Fibroblast of skin of abdomen (primary cell): ENCODE data around the gene KIF7.

Experiments used
- DNase-seq: peaks from one replicate; pipeline ENCODE4 v3.0.0-alpha.2; 2013

Gene KIF7

GRCh38 chr15:89668171-89668570 lies 12.9 kb upstream of the KIF7 start:
- DNase-seq = no peak

GRCh38 chr15:89667706-89667960 lies 12.4 kb upstream of the KIF7 start:
- DNase-seq = no peak

- DNase-seq = no peak
Observed at GRCh38 chr15:89666858-89667705, 11.8 kb upstream of the KIF7 start.

GRCh38 chr15:89666184-89666857 lies 11.1 kb upstream of the KIF7 start:
- DNase-seq = no peak

GRCh38 chr15:89665449-89666181 lies 10.3 kb upstream of the KIF7 start:
- peak; percentile 56 for DNase-seq

- DNase-seq = no peak
Observed at GRCh38 chr15:89664441-89665350, 9.4 kb upstream of the KIF7 start.

GRCh38 chr15:89662893-89663626 lies 7.8 kb upstream of the KIF7 start:
- DNase-seq = peak; percentile 93

GRCh38 chr15:89660556-89660955 lies 5.3 kb upstream of the KIF7 start:
- DNase-seq = no peak

GRCh38 chr15:89659295-89659694 lies 4.0 kb upstream of the KIF7 start:
- DNase-seq = no peak

- DNase-seq = no peak
Observed at GRCh38 chr15:89657686-89658200, 2.5 kb upstream of the KIF7 start.

- no peak for DNase-seq
Observed at GRCh38 chr15:89656116-89656815, 999 bp upstream of the KIF7 start.

GRCh38 chr15:89654301-89654761 lies 936 bp downstream of the KIF7 start:
- peak; percentile 14 for DNase-seq

- DNase-seq = no peak
Observed at GRCh38 chr15:89653578-89653977, 1.7 kb downstream of the KIF7 start.

- DNase-seq = no peak
Observed at GRCh38 chr15:89652666-89653065, 2.6 kb downstream of the KIF7 start.

GRCh38 chr15:89652131-89652530 lies 3.1 kb downstream of the KIF7 start:
- DNase-seq = no peak

GRCh38 chr15:89649716-89650115 lies 5.6 kb downstream of the KIF7 start:
- no peak for DNase-seq

GRCh38 chr15:89649013-89649625 lies 6.1 kb downstream of the KIF7 start:
- no peak for DNase-seq

GRCh38 chr15:89648106-89649012 lies 6.9 kb downstream of the KIF7 start:
- no peak for DNase-seq

GRCh38 chr15:89647191-89647851 lies 7.9 kb downstream of the KIF7 start:
- peak; percentile 51 for DNase-seq
